ENCODE measurements around the gene POU6F1. TPM values are rescaled to one million over a fixed set of nuclear protein-coding genes. Genes with fewer than 3 reads are reported as not detected.

POU6F1 gene
- total and polyA plus RNA-seq, 11 donors, result 4.6 to 14.0 (median 6.8) TPM

DNA sequence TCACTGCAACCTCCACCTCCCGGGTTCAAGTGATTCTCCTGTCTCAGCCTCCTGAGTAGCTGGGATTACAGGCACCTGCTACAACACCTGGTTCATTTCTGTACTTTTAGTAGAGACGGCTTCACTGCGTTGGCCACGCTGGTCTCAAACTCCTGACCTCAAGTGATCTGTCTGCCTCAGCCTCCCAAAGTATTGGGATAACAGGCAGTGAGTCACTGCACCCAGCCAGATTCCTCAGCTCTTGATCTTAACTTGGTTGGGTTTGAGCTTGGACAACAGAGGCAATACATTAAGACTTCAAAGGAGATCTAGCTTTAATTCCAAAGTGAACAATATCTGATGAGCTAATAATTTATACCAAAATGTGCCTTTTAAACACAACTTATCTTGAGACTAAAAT lies 26.4 kb upstream of the POU6F1 start:
- Histone ChIP-seq H3K27me3 (no peaks in the 10 kb centered on the region), H3K4me3 (no peak overlapping the region), H3K4me1 (peaks cover 0 to 82% (median 40%) of the 10 kb centered on the region in 12 donors), H3K27ac (no peak overlapping the region), H3K9me3 (no peaks in the 10 kb centered on the region), H3K36me3 (peaks cover 0 to 62% (median 45%) of the 10 kb centered on the region in 9 donors)
- TF ChIP-seq, protein P1, sequence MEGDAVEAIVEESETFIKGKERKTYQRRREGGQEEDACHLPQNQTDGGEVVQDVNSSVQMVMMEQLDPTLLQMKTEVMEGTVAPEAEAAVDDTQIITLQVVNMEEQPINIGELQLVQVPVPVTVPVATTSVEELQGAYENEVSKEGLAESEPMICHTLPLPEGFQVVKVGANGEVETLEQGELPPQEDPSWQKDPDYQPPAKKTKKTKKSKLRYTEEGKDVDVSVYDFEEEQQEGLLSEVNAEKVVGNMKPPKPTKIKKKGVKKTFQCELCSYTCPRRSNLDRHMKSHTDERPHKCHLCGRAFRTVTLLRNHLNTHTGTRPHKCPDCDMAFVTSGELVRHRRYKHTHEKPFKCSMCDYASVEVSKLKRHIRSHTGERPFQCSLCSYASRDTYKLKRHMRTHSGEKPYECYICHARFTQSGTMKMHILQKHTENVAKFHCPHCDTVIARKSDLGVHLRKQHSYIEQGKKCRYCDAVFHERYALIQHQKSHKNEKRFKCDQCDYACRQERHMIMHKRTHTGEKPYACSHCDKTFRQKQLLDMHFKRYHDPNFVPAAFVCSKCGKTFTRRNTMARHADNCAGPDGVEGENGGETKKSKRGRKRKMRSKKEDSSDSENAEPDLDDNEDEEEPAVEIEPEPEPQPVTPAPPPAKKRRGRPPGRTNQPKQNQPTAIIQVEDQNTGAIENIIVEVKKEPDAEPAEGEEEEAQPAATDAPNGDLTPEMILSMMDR (IDR thresholded peaks at IDR 0.05), result no peak
- 73 to 96% (median 90%) methylated on average over 4 of the region's 4 CpGs for WGBS, 4 donors
- ATAC-seq, result no peak
- intact Hi-C loops (cut with DNase I), result loop anchor here in 4 of 10 donors (5.0 to 10.0 kb wide), 3 partner anchors 159 to 199 kb away; partner anchors contain the start of genes LETMD1 (in 3 of the 4) and CSRNP2 (in 1 of the 4)
- DNase-seq, result no peak

DNA sequence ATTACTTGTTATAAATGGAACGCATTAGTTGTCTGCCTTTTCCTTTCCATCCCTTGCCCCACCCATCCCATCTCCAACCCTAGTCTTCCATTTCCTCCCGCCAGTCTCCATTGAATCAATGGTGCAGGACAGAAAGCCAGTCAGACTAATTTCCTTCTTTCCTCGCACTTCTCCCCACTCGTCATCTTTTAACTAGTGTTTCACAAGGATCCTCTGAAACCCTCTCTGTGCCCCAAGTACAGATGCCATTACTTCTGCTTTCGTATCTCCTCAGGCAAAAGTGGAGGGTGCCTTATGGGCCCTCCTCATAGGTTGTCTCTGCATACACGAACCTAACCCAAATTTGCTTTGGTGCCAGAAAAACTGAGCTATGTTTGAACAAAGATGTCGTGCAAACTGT lies 25.0 kb upstream of the POU6F1 start:
- ATAC-seq, result no peak
- Histone ChIP-seq H3K27ac (peak overlapping the region in 1 of 12 donors; percentile 100), H3K36me3 (peaks cover 0 to 62% (median 45%) of the 10 kb centered on the region in 9 donors), H3K4me1 (peaks cover 0 to 86% (median 42%) of the 10 kb centered on the region in 12 donors), H3K27me3 (no peaks in the 10 kb centered on the region), H3K4me3 (no peak overlapping the region), H3K9me3 (no peaks in the 10 kb centered on the region)
- intact Hi-C loops (cut with DNase I), result loop anchor here in 5 of 10 donors (2.0 to 10.0 kb wide), 4 partner anchors 26 to 198 kb away; partner anchors contain the start of genes LETMD1 (in 3 of the 5) and CSRNP2 (in 1 of the 5)
- TF ChIP-seq, protein P1 (IDR thresholded peaks at IDR 0.05), result no peak
- TF ChIP-seq POLR2A (IDR thresholded peaks at IDR 0.05), result no peak
- WGBS, 4 donors, result 64 to 73% (median 69%) methylated on average over 7 of the region's 7 CpGs
- no peak for DNase-seq

DNA sequence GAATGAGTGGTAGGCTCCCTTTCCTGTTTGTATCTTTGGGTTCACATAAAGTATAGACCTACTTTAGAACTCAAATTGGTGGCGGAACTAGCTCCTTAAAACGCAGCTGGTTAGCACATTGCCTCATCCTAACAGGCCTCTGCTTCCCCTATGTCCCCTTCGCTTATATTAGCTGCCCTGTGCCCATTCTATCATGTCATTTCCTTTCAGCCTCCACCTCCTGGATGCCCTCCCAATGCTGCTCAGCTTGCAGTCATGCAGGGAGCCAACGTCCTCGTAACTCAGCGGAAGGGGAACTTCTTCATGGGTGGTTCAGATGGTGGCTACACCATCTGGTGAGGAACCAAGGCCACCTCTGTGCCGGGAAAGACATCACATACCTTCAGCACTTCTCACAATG lies 24.3 kb upstream of the POU6F1 start:
- H3K27ac ChIP-seq, result peak overlapping the region in 1 of 12 donors; percentile 100
- DNase-seq (peak; percentile 16 to 67 (median 39)), ATAC-seq (no peak)
- H3K4me3 ChIP-seq, result no peak overlapping the region
- peaks cover 0 to 62% (median 45%) of the 10 kb centered on the region in 9 donors for H3K36me3 ChIP-seq
- H3K27me3 ChIP-seq, result no peaks in the 10 kb centered on the region
- intact Hi-C loops (cut with DNase I), result loop anchor here in 5 of 10 donors (2.0 to 10.0 kb wide), 4 partner anchors 27 to 197 kb away; partner anchors contain the start of genes LETMD1 (in 3 of the 5) and CSRNP2 (in 1 of the 5)
- no peaks in the 10 kb centered on the region for H3K9me3 ChIP-seq
- no peak for TF ChIP-seq POLR2A (IDR thresholded peaks at IDR 0.05)
- TF ChIP-seq, protein P1 (IDR thresholded peaks at IDR 0.05), result no peak
- H3K4me1 ChIP-seq, result peaks cover 0 to 80% (median 36%) of the 10 kb centered on the region in 12 donors
- 76 to 83% (median 77%) methylated on average over 7 of the region's 7 CpGs for WGBS, 4 donors

DNA sequence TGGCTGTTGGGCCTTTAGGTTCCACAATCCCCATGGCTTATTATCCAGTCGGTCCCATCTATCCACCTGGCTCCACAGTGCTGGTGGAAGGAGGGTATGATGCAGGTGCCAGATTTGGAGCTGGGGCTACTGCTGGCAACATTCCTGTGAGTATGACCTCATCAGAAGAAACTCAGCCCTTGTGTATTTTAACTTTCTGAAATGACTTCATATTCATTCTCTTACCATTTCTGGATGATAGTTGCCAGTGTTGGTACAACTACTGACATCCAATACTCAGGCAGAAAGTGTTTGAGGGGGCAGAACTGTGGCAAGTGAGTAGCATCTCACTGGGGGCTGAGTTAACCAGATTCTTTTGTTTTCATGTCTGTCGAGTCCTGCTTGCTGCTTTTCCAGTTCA lies 23.1 kb upstream of the POU6F1 start:
- Histone ChIP-seq H3K36me3 (peaks cover 0 to 61% (median 45%) of the 10 kb centered on the region in 9 donors), H3K4me1 (peaks cover 0 to 68% (median 29%) of the 10 kb centered on the region in 12 donors), H3K4me3 (peak overlapping the region in 5 of 12 donors; percentile 63 to 100 (median 100)), H3K9me3 (no peaks in the 10 kb centered on the region), H3K27ac (peak overlapping the region in 2 of 12 donors; percentile 100), H3K27me3 (no peaks in the 10 kb centered on the region)
- no peak for ATAC-seq
- 46 to 59% (median 55%) methylated on average over 2 of the region's 2 CpGs for WGBS, 4 donors
- intact Hi-C loops (cut with DNase I), result loop anchor here in 4 of 10 donors (5.0 to 10.0 kb wide), 3 partner anchors 156 to 196 kb away; partner anchors contain the start of genes LETMD1 (in 3 of the 4) and CSRNP2 (in 1 of the 4)
- no peak for DNase-seq
- TF ChIP-seq, protein P1 (IDR thresholded peaks at IDR 0.05), result no peak
- TF ChIP-seq POLR2A (IDR thresholded peaks at IDR 0.05), result no peak
